NAMALWA (cell line): ENCODE results near the gene SGIP1.
"Not testable (repeated sequence)": the region's sequence is repeated elsewhere in the genome, so short reads cannot be mapped to it uniquely, and the experiment has no call there.

Source experiments
- DNase-seq: peaks from one replicate; pipeline ENCODE4 v3.0.0-alpha.2; 2015; ENCODE audit warnings: low spot score

The SGIP1 gene

DNA sequence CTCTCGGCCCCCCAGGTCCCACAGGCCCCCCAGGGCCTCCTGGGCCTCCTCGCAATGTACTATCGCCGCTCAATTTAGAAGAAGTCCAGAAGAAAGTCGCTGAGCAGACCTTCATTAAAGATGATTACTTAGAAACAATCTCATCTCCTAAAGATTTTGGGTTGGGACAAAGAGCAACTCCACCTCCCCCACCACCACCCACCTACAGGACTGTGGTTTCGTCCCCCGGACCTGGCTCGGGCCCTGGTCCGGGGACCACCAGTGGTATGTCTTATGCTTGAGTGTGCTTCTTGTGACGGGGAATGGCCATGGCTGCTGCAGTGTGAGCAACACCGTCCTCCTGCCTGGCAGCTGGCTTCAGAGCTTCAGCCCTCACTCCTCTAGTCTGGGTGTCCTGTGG, 148.2 kb downstream of the SGIP1 start:
- no peak for DNase-seq

DNA sequence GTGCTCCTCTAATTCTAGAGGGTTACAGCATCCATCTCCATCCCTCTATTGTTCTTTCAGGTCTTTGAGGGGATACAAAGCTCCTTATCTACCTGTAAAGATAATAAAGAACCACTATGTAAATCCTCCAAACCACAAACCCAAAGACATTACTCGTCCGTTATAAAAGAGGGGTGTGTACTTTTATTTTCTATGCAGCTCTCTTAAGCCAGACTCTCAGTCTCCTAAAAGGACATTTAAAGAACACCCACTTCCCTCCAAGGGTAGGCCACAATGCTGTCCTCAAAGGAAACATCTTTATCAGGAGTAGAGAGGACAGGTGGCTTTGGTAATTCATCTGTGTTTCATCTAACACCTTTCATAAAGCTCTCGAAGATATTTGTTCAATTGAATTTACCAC, 150.4 kb downstream of the SGIP1 start:
- DNase-seq, result no peak

DNA sequence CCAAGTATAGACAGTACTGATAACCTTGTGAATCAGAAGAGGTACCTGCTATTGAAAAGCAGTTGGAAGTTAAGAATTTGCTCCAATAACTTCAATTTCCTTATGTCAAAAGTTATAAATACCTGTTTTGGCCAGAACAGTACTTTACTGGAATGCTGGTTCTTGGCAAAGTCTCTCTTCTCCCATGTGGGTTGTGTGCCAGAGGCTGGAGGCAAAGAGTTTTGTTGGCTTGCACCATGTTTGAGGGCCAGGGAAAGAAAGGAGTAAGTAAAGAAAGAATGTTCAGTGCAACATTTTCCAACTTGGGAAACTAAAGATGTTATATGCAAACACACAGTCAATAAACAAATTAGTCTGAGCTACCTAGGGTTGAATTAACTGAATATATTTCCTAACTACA, 151.3 kb downstream of the SGIP1 start:
- no peak for DNase-seq

DNA sequence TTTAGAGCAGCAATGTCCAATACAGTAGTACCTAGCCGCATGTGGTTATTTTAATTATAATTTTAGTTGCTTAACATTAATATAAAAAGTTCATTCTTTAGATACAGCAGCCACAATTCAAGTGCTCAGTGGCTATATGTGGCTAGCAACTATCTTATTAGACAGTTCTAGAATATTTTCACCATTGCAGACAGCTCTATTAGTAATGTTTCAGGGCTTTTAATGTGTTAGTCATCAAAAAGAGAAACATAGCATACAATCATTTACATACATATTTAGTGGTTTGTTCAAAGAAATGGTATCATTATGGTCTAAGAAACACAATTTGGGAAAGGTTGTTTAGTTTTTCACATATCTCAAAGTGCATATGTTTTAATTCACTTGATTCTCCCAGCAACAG, 151.7 kb downstream of the SGIP1 start:
- no peak for DNase-seq

DNA sequence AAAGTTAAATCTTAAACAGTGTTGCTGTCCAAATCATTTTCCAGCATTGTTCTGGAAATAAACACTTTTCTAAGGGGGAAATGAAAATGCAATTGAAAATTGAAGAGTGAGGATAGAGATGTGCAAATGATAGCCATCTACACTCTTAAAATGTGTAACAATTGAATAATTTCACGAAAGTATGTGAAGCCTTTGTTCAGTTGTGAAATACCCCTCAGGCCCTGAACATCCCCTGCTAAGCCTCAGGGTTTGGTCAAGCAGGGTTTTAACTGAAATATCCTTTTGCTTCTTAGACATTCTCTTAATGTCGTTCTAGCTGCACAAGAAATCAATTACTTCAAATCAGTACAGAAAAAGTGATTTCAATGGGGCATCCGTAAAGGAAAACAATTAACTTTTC, 152.5 kb downstream of the SGIP1 start:
- DNase-seq, result no peak

DNA sequence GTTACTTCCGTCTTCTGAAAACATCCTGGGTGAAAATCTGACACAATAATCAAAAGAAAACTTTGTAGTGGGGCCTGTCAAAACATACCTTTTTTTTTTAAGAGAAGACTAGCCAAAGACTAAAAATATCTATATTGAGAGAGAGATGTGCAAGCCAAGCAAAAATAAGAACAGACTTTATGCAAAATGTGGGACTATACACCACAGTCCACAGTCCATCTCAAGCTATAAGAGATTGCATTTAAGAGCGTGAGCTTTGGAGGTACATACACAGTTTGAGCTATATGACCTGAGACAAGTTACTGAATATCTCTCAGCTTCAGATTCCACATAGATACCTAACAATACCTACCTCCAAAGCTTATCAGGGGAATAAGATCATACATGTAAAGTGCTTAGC, 153.4 kb downstream of the SGIP1 start:
- no peak for DNase-seq

DNA sequence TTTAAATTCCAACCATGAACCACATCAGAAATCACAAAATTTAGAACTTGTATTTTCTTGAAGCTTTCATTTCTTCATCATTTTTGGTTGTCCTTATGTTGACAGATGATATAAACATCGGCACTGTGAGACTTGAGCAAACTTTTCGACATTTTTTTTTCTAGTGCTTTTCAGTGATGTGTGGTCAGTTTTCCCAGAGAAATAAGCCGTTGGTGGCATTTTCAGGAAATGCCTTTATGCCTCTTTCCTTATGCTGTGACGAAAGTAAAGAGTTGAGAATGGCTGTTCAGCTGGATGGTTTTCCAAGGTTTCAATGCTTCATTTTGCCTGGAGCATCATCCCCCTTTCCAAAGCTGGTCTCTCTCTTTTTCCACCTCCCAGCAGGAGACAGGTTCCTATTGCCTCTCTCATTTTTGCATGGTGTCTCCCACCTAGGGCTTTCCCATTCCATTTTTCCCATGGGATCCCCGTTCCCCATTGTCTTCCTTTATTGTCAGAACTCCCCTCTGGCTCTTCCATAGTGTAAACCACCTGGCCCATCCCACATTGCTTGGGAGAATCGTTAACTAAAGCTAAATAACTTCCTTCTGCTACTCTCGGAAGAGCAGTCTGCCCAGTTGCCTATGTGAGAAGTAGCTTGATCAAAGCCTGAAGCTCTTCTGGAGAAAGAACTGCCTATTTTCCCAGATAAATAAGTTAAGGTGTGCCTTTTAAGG, 156.9 kb downstream of the SGIP1 start:
- DNase-seq, result no peak

DNA sequence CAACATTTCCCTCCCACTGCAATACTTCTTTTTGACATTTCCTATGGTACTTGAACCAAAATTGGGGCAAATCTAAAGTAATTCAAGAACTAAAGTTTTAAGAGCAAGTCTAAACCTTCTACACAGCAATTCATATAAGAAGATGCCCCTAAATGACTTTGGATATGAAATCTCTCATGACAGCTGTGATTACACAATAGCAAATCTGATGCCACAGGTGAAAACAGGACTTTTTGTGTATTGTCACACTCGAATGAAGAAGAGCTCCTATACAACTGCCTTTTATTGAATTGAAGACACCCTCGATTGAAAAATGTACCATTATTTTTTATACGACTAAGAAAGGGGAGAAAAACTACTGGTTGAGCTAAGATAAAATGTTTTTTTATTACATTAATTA, 158.7 kb downstream of the SGIP1 start:
- no peak for DNase-seq

DNA sequence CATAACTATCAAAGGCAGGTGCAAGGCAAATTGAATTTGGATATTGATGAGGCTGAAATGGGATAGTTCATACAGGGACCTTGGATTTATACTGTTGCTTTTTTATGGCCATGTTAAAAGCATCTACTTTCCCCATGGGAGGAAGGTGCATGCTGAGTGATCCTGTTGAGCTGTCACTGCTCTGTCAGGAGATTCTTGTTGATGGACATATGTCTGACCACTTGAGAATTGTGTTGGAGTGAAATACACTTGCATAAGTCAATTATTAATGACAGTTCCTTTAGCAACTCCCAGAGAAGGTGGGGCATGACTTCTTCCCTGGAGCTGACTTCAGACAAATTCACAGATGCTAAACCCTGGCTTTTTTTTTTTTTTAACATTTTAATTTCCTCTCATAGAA, 159.9 kb downstream of the SGIP1 start:
- DNase-seq, result no peak

DNA sequence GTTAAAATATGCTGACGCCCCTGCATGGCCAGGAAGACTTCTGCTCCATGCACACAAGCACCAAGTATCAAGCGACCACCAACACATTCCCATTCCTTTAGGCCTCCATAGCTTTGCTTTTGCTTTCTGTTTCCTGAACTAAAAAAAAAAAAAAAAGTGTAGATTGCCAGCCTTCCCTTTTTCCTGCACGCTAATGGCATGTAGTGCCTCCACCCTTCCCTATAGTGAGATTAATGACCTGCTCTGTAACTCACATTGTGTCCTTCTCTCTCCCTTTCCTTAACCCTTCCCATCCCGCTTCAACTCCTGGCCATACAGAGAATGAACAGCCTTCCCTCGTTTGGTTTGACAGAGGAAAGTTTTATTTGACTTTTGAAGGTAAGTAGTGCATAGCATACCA, 161.2 kb downstream of the SGIP1 start:
- DNase-seq, result no peak

DNA sequence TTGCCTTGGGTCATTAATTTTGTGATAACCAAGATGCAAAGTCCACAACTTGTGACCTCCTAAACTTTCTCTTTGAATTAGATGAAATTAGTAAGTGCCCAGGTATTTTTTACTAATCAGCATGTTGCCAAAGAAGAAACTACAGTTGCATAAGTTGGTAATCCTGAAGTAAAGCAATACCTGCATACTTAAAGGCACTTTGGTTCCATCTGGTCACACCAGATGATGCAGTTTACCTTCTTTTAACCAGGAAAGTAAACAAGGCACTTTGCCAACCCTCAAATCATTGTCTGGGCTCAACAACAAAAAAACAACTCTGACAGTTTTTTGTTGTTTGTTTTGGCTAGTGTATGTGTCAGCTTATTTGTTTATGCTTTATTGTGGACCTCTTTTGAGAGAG, 162.8 kb downstream of the SGIP1 start:
- no peak for DNase-seq

DNA sequence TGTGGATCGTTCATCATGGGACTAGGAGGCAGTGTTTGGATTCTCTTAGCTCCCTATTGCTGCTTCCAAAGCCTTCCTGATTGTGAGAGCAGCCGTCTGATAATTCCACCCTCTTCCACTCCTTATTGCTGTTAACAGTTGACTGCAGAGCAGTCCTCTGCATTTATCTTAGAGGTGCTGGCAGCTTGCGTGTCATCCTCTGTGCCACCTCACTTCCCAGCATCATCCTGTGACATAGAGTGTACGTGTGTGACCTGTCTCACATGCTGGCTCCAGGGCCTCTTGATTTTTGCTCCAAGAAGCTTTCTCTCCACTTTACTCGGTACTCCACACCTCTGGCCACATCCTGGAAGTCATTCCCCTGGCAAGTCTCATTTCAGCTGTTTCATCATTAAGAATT, 165.3 kb downstream of the SGIP1 start:
- DNase-seq, result no peak

DNA sequence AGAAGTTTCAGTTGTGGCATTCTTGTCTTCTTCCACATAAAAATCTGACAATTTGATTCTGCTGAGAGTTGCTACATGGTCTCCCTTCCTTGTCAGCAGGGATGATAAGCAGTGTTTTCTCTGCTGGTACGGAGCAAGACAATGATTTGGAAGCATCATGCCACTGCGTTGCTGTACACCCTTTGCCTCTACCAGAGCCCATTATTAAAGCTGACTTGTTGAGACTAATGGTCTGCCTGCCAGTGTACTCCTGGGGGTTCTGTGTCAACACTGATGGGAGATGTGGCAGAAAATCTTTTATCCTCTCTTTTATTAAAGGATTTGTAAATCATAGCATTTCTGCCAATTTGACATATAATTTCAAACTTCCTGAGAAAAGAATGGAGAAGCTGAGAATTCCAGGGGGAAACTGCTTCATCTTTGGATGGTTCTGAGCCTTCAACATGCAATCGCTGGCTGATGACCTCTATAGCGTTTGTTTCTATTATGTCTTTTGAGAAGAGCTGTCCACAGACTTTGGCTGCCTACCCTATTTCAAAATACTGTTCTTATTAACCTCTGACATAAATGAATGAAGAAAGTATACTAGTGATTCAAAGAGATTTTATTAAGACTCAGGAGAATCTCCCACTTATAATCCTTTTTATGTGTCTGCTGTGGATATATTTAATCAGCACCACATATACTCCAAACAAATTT, 170.4 kb downstream of the SGIP1 start:
- DNase-seq, result no peak

DNA sequence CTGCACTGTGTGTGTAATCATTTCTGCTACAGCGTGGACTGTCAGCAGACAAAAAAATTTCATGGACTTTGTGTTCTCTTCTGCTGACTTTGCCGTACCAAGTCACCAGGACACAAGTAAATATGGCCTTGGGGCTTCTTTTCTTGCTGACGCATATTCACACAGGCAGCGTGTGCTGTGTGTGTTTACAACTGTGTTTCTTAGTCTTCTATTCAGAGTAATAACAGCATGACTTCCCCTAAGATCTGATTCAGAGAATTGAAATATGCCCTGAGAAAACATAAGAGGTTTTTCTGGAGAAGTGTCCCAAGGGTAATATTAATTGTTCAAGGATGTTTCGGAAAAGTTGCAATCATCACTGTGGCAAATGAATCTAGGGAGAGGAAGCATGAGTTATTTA, 171.2 kb downstream of the SGIP1 start:
- no peak for DNase-seq

DNA sequence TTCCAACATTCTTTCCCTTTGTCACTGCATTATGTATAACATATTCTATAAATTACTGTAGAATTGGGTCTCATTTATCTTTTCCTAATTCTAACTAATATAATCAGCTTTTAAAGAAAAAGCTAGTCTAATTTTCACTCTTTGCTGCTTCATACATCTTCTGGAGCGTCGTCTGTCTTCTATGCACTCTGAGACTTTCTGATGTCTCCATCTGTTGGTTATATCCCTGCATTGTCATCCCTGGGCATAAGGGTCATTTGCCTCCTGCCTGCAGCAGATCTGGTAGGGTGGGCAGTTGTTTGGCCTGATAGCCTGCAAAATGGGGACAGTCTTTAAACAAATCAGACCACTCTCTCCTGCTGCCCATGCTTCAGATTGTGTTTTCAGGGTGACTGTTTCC, 177.5 kb downstream of the SGIP1 start:
- DNase-seq, result peak; percentile 23

DNA sequence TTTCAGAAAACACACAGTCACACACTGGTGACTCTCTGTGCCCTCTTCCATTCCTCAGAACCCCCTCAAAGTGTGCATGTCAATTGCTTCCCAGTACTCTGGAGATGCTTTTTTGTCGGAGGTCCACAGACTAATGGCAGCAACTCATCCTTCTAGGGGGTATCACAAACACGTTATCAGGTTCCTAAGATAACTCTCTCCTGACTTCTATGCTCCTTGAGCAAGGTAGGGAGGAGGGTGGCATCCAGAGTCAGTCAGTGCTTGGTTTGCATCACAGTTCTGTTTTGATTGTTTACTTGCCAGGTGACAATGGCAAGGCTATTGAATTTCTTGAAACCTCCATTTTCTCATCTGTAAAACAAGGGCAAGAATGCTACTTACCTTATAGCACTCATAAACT, 178.9 kb downstream of the SGIP1 start:
- DNase-seq, result no peak

DNA sequence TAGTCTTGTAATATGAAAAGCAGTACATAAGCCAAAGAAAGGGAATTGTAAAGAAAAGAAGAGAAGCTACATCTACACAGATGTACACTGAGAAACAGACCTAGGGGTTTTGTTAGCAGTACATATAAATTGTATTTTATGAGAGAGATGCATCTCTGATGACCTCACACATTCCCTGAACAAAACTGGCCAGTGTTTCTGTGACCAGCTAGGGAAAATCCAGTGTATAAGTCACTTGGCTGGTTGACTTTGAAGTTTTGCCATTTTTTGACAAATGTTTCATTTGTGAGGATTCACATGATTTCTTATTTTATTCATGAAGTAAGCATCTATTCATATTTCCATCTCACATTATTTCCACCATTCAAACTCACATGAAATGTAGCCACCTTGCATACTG, 190.0 kb downstream of the SGIP1 start:
- DNase-seq, result no peak

DNA sequence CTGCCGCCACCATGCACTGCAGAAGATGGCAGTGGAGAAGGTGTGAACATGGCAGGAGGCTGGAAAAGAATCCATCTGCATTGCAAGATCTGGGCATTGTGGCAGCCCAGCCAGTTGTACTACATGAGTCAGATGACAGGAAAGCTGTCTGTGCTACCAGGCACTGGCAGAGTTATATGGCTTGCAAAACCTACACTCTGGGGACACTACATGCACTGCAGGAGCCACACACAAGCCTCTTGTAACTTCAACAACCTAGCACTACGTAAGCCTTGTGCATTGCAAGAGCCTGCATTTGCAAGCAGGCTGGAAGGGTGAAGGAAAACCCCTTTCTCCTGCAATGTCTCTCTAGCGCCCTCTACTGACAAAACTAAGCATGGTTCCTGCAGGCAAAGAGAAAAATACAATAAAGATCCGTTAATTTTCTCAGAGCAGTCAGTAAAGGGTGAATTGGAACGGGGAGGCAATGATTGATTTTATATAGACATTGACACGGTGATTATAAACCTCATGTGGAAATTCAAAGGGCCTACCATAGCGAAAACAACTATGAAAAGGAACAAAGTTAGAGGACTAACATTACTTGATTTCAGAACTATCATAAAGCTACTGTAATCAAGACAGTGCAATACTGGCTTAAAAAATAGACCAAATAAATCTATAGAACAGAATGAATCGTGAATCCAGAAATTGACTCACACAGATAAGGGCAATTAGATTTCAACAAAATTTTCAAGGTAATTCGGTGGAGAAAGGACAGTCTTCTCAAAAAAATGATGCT, 192.1 kb downstream of the SGIP1 start:
- DNase-seq, result peak; percentile 84

DNA sequence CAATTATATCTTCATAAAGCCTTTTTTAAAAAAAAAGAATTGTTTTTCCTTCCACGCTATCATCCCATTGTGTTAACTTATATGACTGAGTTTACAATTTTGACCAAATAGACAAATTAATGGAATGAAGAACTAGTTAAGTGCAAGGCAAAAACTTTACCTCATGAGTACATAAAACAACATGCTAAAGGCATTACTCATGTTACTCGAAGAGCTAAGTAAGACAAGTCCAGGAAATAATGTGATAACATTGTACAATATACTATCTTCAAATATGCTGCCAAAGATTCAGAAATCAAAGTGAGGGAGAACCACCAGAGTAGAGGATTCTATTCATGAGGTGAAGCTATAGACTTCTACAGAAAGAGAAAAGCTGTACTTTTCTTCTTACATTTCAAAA, 194.1 kb downstream of the SGIP1 start:
- no peak for DNase-seq

DNA sequence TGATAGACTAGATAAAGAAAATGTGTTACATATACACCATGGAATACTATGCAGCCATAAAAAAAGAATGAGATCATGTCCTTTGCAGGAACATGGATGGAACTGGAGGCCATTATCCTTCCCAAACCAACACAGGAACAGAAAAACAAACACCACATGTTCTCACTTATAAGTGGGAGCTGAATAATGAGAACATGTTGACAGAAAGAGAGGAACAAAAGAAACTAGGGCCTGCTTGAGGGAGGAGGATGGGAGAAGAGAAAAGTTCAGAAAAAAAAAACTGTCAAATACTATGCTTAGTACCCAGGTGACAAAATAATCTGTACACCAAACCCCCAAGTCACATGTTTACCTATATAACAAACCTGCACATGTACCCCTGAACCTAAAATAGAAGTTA, 194.8 kb downstream of the SGIP1 start:
- not testable (repeated sequence) for DNase-seq

DNA sequence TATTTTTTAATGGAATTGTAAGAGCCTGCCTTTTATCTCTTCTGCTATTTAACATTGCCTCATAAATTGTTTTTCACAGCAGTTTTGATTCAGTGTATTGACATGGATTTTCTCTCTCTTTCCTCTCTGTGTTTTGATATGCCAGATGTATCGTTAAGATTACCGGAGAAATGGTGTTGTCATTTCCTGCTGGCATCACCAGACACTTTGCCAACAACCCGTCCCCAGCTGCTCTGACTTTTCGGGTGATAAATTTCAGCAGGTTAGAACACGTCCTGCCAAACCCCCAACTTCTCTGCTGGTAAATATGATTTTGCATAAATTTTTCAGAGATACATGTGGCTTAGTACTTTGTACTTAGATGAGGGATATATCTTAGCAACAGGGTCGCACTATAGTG, 195.2 kb downstream of the SGIP1 start:
- DNase-seq, result peak; percentile 62

DNA sequence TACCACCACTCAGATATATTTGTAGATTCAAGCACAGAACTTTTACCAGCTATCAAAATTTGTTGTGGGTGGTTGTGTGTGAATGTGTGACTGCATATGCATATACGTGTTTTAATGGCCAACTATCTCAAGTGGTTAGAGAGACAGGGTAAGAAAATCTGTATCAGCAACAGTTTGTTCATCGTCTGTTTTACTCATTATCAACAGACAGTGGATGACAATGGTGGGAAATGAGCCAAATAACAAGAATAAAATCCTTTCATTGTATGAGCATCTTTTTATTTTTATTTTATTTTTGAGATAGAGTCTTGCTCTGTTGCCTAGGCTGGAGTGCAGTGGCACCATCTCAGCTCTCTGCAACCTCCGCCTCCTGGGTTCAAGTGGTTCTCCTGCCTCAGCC, 195.6 kb downstream of the SGIP1 start:
- no peak for DNase-seq

DNA sequence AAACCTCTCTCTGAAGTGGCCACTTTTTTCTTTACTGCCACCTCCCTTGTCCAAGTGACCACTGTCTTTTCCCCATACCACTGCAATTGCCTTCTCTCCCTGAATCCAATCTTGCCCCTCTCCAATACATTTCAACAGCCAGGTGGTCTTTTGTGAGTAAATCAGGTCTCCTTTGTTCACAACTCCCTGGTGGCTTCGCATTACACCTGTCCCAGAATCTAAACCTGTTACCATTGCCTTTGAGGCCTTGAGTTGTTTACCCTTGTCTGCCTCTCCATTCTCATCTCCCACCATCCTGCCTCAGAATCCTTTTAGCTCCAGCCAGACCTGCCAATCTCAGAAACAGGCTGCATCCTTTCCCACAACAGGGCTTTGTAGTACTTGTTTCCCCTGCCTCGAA, 196.5 kb downstream of the SGIP1 start:
- no peak for DNase-seq
